ENCODE results near the gene ACBD6.

DNA sequence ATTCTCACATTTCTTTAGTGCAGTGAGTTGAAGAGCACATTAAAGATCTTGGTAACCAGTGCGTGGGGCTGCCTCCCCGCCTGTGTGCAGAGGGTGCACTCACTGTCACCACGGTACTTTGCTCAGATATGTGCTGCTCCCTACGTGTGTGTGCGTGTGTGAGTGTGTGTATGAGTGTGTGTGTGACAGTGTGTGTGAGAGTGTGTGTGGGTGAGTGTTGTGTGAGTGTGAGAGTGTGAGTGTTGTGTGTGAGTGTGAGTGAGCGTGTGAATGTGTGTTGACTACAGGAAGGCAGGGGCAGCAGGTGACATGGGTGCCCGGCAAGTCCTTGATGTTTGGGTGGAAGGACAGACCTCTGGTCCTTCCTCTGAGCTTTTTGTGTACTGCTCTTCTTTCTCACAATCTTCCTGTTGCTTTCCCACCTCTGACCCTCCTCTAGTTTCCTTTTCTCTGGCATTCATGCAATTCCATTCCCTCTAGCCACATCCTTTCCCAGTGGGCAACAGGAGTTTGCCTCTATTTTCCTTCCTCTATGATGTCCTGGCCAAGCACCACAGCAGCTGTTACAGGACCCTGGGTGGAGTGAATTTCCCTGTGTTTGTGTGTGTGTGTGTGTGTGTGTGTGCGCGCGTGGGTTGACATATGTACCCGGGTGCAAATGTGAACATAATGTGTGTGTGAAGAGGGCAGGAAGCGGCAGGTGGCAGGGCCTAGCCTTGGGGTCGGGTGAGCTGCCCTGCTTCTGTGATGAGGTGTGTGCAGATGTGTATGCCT, 252.5 kb downstream of the ACBD6 start:
- TF ChIP-seq, protein P1, sequence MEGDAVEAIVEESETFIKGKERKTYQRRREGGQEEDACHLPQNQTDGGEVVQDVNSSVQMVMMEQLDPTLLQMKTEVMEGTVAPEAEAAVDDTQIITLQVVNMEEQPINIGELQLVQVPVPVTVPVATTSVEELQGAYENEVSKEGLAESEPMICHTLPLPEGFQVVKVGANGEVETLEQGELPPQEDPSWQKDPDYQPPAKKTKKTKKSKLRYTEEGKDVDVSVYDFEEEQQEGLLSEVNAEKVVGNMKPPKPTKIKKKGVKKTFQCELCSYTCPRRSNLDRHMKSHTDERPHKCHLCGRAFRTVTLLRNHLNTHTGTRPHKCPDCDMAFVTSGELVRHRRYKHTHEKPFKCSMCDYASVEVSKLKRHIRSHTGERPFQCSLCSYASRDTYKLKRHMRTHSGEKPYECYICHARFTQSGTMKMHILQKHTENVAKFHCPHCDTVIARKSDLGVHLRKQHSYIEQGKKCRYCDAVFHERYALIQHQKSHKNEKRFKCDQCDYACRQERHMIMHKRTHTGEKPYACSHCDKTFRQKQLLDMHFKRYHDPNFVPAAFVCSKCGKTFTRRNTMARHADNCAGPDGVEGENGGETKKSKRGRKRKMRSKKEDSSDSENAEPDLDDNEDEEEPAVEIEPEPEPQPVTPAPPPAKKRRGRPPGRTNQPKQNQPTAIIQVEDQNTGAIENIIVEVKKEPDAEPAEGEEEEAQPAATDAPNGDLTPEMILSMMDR (IDR thresholded peaks at IDR 0.05; ENCODE audit: low read length) = no peak
- no peak for TF ChIP-seq EZH2 (IDR thresholded peaks at IDR 0.05; ENCODE audit: borderline replicate concordance, low read length)
